Left renal pelvis (tissue), 4 donors: Measurements from ENCODE around the gene SCO2. TPM values are rescaled to one million over a fixed set of nuclear protein-coding genes. Genes with fewer than 3 reads are reported as not detected.

Source experiments
- DNase-seq, 4 donors: peaks; one replicate each; pipeline ENCODE4 v3.0.0-alpha.2; 2013; ENCODE audit warnings: low read depth in 4 of 4, low spot score in 3 of 4
- polyA plus RNA-seq, 4 donors: library from polyadenylated mRNA; unstranded; fragments of 120-200 nt; gene quantifications; one replicate each; pipeline ENCODE4 v1.2.1, GENCODE V29; 2013; ENCODE audit not compliant: insufficient read length in 4 of 4

SCO2 gene
- polyA plus RNA-seq, 4 donors: 0.83 to 7.6 (median 3.9) TPM; not detected in 1

DNA sequence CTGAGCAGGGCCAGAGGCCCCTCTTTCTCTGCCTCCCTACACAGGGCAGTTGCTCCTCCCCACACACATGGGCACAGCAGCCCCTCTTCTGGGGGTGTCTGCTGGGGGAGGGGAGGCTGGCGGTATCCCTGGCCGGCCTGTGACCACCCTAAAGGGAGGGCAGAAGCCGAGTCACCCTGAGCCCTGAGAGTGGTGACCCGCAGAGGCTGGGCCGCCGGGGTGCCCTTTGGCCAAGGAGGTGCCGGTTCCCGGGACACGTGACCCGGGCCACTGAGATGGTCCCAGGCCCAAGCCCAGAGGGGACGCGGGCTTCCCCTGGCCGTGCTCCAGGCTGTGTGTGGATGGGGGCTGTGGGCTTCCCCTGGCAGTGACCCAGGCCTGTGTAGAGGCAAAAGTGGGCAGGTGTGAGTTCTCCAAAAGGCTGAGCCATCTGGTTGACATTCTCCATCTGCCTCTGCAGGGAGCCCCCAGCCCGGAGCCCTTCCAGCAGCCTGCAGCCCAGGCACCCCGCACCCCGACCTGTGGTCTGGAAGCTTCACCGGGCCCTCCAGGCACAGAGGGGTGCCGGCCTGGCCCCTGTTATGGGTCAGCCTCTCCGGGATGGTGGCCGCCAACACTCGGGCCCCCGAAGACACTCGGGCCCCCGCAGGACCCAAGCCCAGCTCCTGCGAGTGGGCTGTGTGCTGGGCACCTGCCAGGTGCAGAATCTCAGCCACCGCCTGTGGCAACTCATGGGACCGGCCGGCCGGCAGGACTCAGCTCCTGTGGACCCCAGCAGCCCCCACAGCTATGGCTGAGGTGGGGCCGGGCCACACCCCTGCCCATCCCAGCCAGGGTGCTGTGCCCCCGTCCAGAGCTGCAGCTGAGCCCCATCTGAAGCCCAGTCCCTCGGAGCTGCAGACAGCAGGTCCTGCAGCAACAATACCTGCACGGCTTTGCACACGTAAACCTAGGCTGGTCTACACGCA, 43.0 kb downstream of the SCO2 start:
- no peak for DNase-seq

DNA sequence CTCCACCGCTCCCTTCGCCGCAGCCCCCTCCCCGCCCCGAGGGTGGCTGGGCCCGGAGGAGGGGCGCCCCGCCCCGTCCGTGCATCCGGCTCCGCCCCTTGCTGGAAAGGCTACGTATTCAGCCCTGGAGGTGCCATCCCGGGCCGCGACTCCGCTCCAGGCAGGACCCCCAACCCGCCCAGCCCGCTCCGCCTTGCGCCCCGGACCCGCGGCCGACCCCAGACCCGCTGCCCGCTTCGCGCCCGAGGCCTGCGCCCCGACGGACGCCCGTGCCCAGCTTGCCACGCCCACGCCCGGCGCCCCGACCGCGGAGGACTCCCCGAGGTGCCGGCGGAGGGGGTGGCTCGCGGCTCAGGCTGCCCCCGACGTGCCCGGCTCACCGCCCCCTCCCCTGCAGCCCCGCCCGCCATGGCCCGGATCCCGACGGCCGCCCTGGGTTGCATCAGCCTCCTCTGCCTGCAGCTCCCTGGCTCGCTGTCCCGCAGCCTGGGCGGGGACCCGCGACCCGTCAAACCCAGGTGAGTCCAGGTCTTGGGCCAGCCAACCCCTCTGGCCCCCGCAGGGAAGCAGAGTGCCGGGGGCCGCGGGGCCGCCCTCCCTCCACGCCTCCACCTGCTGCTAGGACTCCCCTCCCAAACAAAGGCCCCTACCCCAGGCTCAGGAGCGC, 43.8 kb downstream of the SCO2 start, which contains the start of gene ADM2:
ADM2 (plus strand) TSS at position 104 of the 667 bp plus-strand sequence; CDS start at position 409, 305 bp downstream.
- no peak for DNase-seq

DNA sequence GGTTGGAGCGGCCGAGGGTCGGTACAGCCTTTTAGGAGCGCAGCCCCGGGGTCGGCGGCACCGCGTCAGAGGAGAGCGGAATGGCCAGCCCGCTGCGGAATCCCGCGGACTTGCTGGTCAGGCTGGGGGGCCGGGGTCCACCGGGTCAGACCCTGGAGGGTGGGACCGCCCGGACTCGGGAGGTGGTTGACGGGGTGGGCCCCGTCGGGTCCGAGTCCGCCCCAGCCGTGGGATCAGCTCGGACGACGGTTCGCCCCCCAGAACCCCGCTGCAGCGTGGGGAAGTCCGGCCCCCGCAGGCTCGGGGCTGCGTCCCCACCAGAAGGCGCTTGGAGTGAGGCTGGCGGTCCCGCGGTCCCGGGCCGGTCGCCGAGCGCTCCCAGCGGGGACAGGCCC, 44.4 kb downstream of the SCO2 start:
- no peak for DNase-seq

DNA sequence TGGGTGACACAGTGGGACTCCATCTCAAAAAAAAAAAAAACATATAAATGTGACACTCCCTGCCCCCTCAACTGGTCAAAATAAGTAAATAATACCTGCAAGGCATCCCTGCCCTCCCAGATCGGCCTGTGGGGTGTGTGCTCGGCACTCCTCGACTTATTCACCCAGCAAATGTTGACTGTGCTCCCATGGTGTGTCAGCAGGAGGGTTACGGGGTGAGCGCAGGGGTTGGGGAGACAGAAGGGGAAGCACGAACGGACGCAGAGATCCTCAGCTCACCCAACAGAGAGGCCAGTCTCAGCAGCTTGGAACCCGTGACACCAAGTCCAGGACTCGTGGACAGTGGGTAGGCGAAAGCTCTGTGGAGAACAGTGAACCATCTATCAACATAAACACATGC, 45.7 kb downstream of the SCO2 start:
- no peak for DNase-seq

DNA sequence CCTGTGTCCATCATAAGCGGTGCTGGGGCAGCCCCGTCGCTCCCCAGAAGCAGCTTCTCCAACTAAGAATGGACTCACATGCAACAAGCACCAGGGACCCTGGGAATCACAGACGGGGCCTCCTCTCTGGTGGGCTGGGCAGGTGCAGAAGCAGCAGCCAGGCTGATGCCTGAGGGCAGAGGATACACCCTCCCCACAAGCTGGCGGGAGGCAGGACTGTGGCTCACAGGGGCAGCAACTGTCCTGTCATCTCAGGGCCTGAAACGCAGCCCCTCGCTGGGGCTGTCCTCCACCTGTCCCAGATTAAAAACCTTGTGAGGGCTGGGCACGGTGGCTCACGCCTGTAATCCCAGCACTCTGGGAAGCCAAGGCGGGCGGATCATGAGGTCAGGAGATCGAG, 47.5 kb downstream of the SCO2 start:
- no peak for DNase-seq

DNA sequence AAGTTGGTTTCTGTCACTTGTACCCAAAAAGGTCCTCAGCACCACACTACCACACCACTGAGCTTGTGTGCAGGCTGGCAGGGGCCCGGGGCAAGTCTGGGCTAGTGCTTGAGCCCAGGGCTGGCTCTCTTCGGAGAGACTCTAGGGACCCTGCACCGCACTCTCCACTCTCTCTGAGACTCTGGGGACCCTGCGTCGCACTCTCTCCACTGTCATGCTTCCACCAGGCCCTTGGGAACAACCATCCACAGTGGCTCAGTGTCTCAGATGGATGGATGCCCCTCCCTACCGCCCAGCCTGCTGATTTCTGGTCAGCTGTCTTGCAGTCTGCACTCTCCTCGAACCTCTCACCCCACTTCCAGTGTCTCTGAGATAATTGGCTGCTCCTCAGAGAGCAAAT, 48.5 kb downstream of the SCO2 start:
- no peak for DNase-seq

DNA sequence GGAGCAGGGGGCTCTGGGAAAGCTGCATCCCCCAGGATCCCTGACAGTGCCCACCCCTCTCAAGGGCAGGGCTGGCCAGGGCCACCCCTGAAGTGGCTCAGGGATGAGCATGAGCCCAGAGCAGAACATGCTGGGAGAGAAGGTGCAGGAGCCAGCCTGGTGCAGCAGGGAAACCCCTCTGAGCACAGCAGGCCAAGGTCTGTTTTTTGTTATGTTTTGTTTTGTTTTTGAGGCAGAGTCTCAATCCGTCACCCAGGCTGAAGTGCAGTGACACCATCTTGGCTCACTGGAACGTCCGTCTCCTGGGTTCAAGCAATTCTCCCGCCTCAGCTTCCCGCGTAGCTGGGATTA, 49.8 kb downstream of the SCO2 start:
- DNase-seq: no peak

DNA sequence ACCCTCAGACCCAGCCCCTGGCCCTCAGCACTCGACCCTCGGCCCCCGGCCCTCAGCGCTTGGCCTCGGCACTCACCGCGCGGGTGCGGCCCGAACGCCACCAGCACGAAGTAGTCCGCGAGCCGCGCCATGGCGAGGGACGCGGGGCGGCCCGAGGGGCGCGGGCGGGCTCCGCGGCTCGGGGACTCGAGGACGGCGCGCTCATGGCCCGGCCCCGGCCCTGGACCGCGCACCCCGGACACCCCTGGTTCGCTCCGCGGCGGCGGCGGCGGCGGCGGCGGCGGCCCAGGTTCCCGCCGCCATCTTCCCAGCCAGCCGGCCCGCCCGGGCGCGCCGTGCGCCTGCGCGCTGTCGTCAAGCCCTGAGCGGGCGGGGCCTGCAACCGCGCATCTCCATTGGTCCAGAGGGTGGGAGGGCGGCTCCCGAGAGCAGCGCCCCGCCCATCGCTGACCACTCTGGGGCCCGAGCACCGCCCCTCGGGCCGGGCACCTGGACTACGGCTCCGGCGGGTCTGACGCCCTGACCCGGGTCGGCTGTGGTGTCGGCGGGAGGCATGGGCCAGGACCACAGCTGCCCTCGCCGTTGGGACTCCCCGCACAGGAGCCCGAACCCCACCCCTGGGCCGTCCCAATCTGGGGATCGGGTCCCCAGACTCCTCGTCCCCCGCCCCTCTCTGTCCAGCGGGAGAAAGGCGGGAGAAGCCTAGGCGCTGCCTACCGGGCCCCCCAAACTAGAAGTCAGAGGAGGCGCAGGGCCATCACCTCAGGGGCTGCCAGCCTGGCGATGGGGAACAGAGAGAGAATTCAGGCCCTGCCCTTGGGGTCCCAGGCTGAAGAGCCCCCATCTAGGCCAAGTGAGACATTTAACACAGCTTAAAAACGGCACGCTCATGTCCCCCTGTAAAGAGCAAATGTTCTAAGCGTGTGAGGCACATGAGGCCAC, 50.4 kb downstream of the SCO2 start, which contains the start of gene SBF1:
SBF1 (minus strand) TSS at position 326 of the 942 bp plus-strand sequence; CDS start at position 131, 195 bp downstream.
- DNase-seq: peak; percentile 73 to 87 (median 84)

DNA sequence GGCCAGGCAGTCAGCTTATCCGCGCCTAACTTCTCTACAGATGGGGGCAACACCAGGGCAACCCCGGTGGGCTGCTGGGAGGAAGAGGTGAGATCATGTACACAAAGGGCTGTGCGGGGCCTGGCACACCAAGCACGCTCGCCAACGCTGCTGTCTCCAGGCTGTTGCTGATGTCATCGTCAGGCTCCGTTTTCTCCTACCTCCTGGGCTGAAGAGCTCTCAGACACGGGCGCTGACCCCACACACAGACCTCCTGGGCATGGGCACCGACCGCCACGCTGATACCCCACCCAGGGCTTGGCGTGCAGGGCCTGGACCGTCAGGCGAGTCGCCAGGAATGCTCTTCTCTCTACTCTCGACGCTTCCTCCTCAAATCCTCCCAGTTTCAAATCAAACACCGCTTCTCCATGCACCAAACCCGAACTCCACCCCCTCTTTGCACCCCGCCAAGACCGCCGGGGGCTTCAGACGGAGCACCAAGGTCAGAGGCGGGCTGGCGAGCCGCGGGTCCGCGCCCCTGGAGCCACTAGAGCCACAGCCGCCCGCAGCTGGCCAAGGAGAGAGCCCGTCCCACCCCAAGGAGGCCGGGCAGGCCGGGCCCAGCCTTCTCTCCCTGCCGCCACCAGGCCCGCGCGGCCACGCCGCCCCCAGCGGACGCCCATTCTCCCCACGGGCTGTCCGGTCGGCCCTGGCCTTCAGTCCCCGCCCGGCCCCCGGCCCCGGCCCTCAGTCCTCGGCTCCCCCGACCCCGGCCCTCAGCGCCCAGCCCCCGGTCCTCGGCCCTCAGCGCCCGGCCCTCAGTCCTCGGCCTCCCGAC, 51.3 kb downstream of the SCO2 start:
- no peak for DNase-seq

Other genes starting within 250 kb of the SCO2 start
- gene PLXNB2, start 218.0 kb downstream of the SCO2 start, polyA plus RNA-seq: 100 to 1,000 TPM; 126 to 249 (median 214) TPM
- 10 to 100 TPM in 3 of 4 donors, 1 to 10 TPM in 1; 9.8 to 20.1 (median 14.9) TPM for gene DENND6B, start 198.6 kb downstream of the SCO2 start, polyA plus RNA-seq
- gene PPP6R2, start 182.3 kb downstream of the SCO2 start, polyA plus RNA-seq: 10 to 100 TPM; 30.2 to 58.8 (median 35.4) TPM
- gene SBF1, start 50.6 kb downstream of the SCO2 start, polyA plus RNA-seq: 10 to 100 TPM; 25.9 to 47.1 (median 34.9) TPM
- gene ADM2, start 44.1 kb downstream of the SCO2 start, polyA plus RNA-seq: 1 to 10 TPM in 3 of 4 donors, under 1 TPM in 1; 0.83 to 7.4 (median 3.9) TPM
- 10 to 100 TPM in 1 of 4 donors, 1 to 10 TPM in 2, under 1 TPM in 1; 0.44 to 12.5 (median 6.1) TPM for gene MIOX, start 38.7 kb downstream of the SCO2 start, polyA plus RNA-seq
- 10 to 100 TPM; 34.7 to 68.3 (median 42.0) TPM for gene LMF2, start 17.9 kb downstream of the SCO2 start, polyA plus RNA-seq
- 10 to 100 TPM; 39.7 to 54.3 (median 43.9) TPM for gene NCAPH2, start 17.4 kb downstream of the SCO2 start, polyA plus RNA-seq
- 1 to 10 TPM in 3 of 4 donors, under 1 TPM in 1; 0.83 to 4.3 (median 2.1) TPM for gene TYMP, start 4.4 kb upstream of the SCO2 start, polyA plus RNA-seq
- gene KLHDC7B, start 20.3 kb upstream of the SCO2 start, polyA plus RNA-seq: under 1 TPM; 0.03 to 0.47 (median 0.32) TPM
- gene SYCE3, start 37.3 kb upstream of the SCO2 start, polyA plus RNA-seq: under 1 TPM in 1 of 4 donors, not detected in 3; 0.42 TPM
- 10 to 100 TPM in 2 of 4 donors, 1 to 10 TPM in 2; 7.5 to 17.4 (median 10.2) TPM for gene CPT1B, start 52.8 kb upstream of the SCO2 start, polyA plus RNA-seq
- 10 to 100 TPM; 71.6 to 88.6 (median 81.1) TPM for gene CHKB, start 57.3 kb upstream of the SCO2 start, polyA plus RNA-seq
- gene MAPK8IP2, start 75.2 kb upstream of the SCO2 start, polyA plus RNA-seq: 1 to 10 TPM in 2 of 4 donors, under 1 TPM in 2; 0.72 to 3.5 (median 0.93) TPM
- 10 to 100 TPM in 3 of 4 donors, 1 to 10 TPM in 1; 6.3 to 26.6 (median 13.4) TPM for gene ARSA, start 102.6 kb upstream of the SCO2 start, polyA plus RNA-seq
- 10 to 100 TPM; 10.2 to 25.3 (median 13.4) TPM for gene SHANK3, start 147.2 kb upstream of the SCO2 start, polyA plus RNA-seq
- under 1 TPM; 0.52 to 0.76 (median 0.52) TPM for gene ACR, start 212.6 kb upstream of the SCO2 start, polyA plus RNA-seq